HuH-7.5 (cell line): ENCODE data around the gene PYGB.

Experiments
- DNase-seq: peaks from one replicate; pipeline ENCODE4 v3.0.0; 2011; ENCODE audit warnings: low spot score

PYGB gene

GRCh38 chr20:25338112-25339023 is 90.5 kb downstream of the PYGB start:
- DNase-seq, result no peak

- DNase-seq, result no peak
Observed at GRCh38 chr20:25339608-25340007, 91.7 kb downstream of the PYGB start.

- no peak for DNase-seq
Observed at GRCh38 chr20:25340380-25340779, 92.5 kb downstream of the PYGB start.

GRCh38 chr20:25341716-25342680 is 94.1 kb downstream of the PYGB start:
- no peak for DNase-seq

- no peak for DNase-seq
Observed at GRCh38 chr20:25344634-25345033, 96.7 kb downstream of the PYGB start.

- no peak for DNase-seq
Observed at GRCh38 chr20:25345721-25346120, 97.8 kb downstream of the PYGB start.

GRCh38 chr20:25346349-25346748 is 98.5 kb downstream of the PYGB start:
- no peak for DNase-seq
